Cardiac fibroblast (primary cell): ENCODE data around the gene DOCK6.
A peak's percentile ranks its signal among the peaks of the same experiment; 100 is the strongest.

Source experiments
- DNase-seq, 2 donors: peaks; one replicate each; pipeline versions ENCODE4 v3.0.0 to v3.0.0-alpha.2; 2010; ENCODE audit warnings: low read depth in 2 of 2
- H3K4me3 ChIP-seq, 2 donors: replicated peaks in 1 of 2; 1 replicate in 1 of 2; 2 replicates in 1 of 2; pipeline ENCODE4 v1.5.1; 2011; ENCODE audit warnings: low read depth in 2 of 2, low read length in 2 of 2, mild to moderate bottlenecking in 2 of 2, moderate library complexity in 1 of 2
- CTCF ChIP-seq: IDR thresholded peaks from one replicate; pipeline ENCODE4 v1.5.1; 2011; ENCODE audit warnings: low read depth, mild to moderate bottlenecking, low read length, inconsistent platforms

The DOCK6 gene

DNA sequence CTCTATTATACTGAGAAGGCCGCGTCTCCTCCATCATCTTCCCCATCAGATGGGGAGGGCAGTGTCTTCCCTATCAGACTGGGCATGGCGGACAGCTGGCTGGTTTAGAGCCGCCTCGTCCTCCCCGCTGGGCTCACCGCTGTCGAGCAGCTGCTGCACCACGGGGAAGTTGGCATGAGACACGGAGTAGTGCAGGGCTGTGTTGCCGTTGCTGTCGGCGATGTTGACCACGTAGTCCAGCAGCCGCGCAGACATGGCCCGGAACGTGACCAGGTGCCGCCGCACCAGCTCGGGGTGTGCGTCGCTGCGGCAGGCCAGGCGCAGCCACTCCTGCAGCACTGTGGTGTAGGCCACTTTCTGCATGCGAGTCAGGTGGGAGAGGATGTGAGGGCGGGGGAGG is 88.0 kb downstream of the DOCK6 start:
- no peak overlapping the region for H3K4me3 ChIP-seq
- TF ChIP-seq CTCF, result no peak
- no peak for DNase-seq

- no peak overlapping the region for H3K4me3 ChIP-seq
- DNase-seq, result no peak
- no peak for TF ChIP-seq CTCF
Observed at GRCh38 chr19:11173516-11174155, 88.7 kb downstream of the DOCK6 start.

DNA sequence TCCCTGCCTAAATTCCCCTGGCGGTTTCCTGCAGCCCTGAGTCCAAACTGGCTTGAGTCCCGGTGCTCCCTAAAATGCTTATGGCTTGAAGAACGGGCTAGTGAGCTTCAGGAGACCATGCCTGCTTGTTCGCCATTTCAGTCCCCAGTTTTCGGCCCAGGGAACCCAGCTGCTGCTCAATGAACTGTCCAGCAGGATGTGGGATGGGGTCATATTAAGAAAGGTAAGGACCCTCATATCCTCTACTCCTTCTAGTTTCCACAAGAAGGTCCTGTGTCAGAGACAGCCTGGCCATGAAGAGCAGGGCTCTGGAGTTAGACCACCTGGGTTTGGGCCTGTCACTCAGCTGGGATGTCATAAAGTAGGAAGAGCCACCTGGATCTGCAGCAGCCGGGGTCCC is 89.7 kb downstream of the DOCK6 start:
- H3K4me3 ChIP-seq, result no peak overlapping the region
- no peak for TF ChIP-seq CTCF
- DNase-seq, result no peak

DNA sequence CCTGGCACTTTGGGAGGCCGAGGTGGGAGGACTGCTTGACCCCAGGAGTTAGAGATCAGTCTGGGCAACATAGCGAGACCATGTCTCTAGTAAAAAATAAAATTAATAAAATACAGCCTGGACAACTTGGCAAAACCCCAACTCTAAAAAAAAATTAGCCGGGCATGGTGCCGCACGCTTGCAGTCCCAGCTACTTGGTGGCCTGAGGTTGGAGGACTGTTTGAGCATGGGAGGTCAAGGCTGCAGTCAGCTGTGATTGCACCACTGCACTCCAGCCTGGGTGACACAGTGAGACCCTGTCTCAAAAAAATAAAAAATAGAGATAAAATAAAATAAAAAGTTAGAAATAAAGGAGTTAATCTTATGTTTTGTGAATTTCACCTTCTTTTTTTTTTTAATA is 91.2 kb downstream of the DOCK6 start:
- H3K4me3 ChIP-seq, result no peak overlapping the region
- no peak for TF ChIP-seq CTCF
- DNase-seq, result no peak

DNA sequence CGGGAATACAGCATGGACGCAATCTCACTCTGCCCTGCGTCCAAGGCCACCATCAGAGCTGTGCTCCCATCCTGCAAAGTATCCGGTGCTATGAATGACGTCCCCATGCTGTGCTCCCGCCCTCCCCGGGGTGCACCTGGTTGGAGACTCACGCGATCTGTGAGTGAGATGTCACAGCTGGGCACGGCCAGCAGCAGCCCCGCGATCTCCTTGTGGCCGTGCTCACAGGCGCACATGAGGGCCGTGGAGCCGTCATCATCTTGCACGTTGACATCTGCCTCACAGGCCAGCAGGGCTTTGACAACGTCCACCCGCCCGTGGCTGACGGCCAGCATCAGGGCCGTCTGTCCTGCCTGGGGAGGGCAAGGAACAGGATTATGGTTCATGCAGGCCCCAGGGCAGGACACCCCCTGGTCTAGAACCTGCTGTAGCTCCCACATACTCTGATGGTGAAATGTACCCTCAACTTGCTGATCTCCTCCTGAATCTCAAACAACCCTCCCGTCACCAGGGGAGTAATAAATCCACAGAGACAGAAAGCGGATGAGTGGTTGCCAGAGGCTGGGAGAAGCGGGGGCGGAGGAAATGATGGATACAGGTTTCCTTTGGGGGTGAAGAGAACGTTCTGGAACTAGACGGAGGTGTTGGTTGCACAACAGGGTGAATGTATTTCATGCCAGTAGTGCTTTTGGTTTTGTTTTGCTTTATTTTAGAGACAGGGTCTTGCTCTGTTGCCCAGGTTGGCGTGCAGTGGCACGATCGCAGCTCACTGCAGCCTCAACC is 92.2 kb downstream of the DOCK6 start:
- H3K4me3 ChIP-seq, result no peak overlapping the region

GRCh38 chr19:11168568-11168967 is 93.8 kb downstream of the DOCK6 start:
- DNase-seq, result peak; percentile 90 to 99
- H3K4me3 ChIP-seq, result no peak overlapping the region
- TF ChIP-seq CTCF, result no peak

More for the DNA sequence above, 92.2 kb downstream of the DOCK6 start:
- DNase-seq, result peak; percentile 78
- no peak for TF ChIP-seq CTCF
